Ramos (cell line): ENCODE data around the gene MACO1.
"Not testable (repeated sequence)": the region's sequence is repeated elsewhere in the genome, so short reads cannot be mapped to it uniquely, and the experiment has no call there.

Source experiments
- in situ Hi-C: fragments of 300-500 bp; cut with MboI; formaldehyde crosslinking; loops from one replicate; pipeline ENCODE4 v1.14.3; 2022; ENCODE audit warnings: low sequenced_read_pairs; ENCODE audit not compliant: unreplicated experiment

MACO1 gene

GRCh38 chr1:25419339-25419738 is 11.4 kb upstream of the MACO1 start:
- in situ Hi-C loops, result loop anchor here (25.0 kb wide), 2 partner anchors 93 to 393 kb away; partner anchors contain the start of genes MTFR1L and SELENON

DNA sequence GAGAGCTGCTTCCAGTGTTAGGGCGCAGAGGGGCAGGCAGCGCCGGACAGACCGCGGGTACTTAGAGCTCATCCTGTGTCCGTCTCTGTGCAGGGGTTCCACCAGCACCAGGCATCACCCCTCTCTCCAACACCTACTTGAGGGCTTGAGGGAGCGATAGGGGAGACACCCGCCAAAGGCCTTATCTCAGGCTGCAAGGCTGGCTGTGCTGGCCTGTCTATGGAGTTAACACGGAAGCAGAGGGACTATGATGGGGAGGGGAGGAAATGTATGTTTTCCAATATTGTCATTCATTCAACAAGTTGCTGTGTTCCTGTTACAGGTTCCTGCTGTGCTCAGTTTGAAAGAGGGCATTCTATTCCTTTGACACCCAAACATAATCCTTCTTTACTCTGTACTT is 10.0 kb upstream of the MACO1 start, which contains the start of gene RHCE:
RHCE (minus strand) TSS at position 111 of the 400 bp plus-strand sequence; CDS start at position 72, 39 bp downstream.
- in situ Hi-C loops, result loop anchor here (25.0 kb wide), 2 partner anchors 92 to 392 kb away; partner anchors contain the start of genes MTFR1L and SELENON

DNA sequence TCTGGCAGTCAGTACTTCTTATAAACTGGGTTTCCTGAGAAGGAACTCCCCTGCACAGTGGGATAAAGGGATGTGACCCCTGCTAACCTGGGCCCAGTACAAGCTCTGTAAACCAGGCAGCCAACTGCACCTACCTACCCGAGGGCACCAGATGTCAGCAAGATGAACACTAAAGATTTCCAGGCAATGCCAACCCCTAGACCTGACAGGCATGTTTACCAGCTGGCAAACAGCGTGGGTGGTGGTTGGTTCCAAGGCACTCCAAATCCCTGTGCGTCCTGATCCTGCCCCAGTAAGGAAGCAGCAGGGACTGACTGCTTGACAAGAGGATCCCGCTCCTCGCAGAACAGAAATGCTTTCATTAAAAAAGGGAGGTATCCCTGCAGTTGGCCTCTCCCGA is 7.5 kb upstream of the MACO1 start:
- in situ Hi-C loops, result loop anchor here (25.0 kb wide), 2 partner anchors 89 to 389 kb away; partner anchors contain the start of genes MTFR1L and SELENON

DNA sequence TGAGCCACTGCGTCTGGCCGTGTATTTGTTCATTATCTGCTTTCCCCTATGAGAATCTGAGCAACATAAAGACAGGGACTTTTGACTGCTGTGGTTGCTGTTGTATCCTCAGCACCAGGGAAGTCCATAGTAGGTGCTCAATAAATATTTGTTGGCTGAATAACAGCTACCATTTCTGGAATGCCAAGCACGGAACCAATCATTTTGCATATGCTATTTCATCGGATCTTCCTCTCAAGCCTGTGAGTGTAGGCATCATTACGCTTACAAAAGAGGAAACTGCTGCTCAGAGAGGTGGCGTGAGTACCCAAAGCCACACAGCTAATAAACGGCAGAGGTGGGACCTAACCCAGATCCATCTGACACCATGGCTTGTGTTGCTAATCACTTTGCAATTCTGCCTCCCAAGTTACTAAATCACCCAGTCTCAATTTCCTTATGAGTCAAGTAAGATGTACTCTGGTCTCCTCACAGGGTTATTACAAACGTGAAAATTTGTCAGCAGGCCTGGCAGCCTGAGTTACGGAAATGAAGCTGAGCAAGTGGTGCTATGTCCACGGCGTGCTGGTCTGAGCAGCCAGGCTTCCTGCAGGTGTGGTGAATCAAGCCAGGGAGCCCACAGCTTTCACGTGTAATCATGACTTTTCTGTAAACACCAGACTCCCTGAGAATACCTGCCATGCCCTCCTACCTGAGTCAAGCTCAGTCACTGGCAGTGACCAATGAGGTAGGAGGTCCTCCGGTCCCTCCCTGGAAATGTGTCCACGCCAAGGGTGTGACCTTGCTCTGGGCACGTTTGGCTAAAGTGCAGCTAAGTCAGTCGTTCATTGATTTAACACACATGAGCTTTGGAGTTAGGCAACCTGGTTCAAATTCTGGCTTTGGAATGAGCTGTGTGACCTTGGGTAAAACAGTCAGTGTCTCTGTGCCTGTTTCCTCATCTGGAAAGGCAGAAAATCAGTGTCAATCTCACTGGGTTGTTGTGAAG is 5.3 kb upstream of the MACO1 start:
- in situ Hi-C loops, result no loop called here

GRCh38 chr1:25427696-25428095 is 3.0 kb upstream of the MACO1 start:
- in situ Hi-C loops, result no loop called here

DNA sequence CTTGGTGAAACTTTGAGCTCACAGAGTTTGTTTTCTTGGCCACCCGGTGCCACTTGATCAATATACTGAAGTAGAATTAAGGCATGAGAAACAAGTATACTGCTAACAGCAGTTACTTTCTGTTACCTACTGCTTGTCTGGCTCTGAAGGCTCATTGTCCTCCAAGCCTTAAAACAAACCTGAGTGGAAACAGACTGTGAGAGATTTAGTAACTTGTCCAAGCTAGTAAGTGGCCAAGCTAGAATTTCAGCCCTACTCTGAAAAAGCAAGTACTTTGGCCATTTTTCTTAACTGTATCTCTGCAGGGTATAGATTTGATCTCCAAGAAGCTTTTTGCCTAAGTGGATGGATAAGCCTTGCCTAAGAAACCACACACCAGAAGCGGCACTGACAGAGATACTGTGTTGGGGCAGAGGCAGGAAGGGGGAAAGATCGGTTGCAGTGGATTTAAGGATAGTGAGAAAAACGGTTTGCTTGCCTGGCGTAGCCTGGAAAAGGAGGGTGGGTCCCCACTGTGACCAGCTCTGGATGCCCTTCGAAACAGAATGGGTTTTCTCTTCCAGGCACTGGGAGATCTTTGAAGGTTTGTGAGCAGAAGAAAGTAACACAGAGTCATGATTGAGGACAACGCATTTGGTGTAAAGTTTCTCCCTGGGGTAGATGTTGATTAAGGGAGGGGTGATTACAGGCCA is 2.1 kb upstream of the MACO1 start:
- in situ Hi-C loops, result no loop called here

- in situ Hi-C loops, result no loop called here
Observed at GRCh38 chr1:25430967-25431881, 527 bp downstream of the MACO1 start.

- in situ Hi-C loops, result no loop called here
Observed at GRCh38 chr1:25431955-25432719, 1.4 kb downstream of the MACO1 start.

DNA sequence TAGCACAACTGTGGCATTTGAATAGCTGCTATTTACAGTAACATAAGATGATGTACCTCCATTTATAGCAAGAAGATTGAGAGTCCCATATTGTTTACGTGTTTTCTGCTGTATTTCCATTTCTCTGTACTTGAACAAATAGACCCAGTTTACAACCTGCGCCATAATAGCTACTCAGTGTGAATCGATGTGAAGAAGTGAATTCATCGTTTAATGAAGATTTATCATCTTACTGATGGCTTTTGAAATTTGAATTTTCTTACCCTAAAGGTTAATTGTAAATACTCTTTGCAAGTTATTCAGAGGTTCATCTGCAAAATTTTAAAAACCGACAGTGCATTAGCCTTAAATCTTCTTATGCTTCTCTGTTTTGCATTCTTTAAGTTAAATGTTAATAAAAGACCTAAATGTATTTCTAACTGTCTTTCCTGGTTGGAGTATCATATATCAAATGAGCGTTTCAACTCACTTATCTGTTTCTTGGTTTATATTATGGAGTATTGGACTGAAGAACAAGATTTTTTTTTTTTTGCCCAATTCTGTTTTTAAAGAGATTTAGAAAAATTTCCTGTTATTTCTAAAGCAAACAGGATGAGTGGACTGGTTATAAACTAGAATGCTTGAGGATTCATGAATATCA is 2.2 kb downstream of the MACO1 start:
- in situ Hi-C loops, result no loop called here

GRCh38 chr1:25433389-25434186 is 2.9 kb downstream of the MACO1 start:
- in situ Hi-C loops, result no loop called here

DNA sequence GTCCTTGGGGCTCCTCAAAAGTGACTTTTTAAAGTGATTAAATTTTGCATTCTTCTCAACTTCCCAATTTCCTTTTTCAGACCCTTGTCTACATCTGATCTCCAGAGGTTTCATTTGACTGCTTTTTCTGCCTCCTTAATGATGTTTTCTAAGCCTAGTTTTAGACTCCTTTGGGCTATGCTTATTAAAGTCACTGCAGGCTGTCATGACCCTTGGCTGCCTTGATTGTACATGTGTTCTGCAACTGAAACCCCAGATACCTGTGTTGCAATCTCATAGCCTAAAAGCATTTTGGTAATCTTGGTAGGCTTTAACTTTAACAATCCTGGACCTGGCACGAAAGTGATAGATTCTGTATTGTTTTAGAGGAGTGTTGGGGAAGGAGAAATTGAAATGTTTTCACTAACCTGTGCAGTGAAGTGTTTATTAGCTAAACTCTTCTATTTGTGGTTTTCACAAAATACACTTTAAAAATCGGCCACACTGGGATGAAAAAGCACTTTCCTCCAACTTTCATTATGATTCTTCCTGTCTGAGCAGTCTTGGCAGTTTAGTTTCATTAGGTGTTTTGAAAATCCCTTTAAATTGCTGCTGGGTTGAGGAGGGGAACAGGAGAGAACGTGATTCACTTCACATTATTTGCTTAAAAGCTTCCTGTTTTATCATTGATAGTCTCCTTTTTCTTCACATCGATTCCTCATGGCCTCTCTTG is 4.9 kb downstream of the MACO1 start:
- in situ Hi-C loops, result no loop called here

GRCh38 chr1:25437672-25438071 is 7.0 kb downstream of the MACO1 start:
- in situ Hi-C loops, result no loop called here

DNA sequence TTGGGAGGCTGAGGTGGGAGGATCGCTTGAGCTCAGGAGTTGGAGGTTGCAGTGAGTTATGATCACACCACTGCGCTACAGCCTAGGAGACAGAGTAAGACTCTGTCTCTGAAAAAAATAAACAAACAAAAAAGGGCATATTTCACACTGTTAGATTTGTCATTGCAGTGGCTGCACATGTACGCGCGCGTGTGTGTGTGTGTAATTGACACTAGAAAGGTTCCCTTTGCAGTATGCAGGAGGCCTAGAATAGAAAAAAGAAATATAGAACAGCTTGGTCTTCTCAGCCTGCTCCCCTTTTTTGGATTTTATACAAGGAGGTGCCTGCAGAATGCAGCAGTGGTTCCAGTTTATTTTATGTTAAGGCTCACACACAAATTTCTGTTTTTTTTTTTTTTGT is 8.6 kb downstream of the MACO1 start:
- in situ Hi-C loops, result no loop called here

DNA sequence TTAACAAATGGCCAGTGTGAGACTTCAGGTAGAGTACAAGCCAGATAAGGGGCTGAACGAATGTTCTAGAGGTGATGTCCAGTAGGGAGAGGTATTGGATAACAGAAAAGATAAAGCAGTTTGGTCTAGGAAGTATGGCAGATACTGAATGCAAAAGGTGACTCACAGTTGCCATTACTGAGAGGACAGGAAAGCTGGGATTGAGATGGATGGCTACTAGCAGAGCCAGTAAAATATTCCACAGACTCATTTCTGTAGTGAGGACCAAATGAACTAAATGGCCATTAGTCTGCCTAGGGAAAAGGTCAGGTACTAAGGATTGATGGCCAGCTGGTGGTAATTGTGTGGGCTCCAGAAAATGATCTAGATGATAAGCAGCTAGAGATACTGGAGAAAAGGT is 11.5 kb downstream of the MACO1 start:
- in situ Hi-C loops, result no loop called here

- in situ Hi-C loops, result no loop called here
Observed at GRCh38 chr1:25443030-25443699, 12.5 kb downstream of the MACO1 start.

DNA sequence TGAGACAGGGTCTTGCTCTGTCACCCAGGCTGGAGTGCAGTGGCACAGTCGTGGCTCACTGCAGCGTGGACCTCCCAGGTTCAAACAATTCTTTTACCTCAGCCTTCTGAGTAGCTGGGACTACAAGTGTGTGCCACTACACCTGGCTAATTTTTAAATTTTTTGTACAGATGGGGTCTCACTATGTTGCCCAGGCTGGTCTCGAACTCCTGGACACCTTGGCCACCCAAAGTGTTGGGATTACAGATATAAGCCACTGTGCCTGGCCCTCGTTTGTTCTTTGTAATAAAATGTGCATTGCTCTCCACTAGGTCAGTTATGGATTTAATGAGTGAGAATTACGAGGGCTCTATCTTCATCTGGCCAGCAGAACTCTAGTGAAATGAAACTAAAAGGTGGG is 13.9 kb downstream of the MACO1 start:
- in situ Hi-C loops, result not testable (repeated sequence)

DNA sequence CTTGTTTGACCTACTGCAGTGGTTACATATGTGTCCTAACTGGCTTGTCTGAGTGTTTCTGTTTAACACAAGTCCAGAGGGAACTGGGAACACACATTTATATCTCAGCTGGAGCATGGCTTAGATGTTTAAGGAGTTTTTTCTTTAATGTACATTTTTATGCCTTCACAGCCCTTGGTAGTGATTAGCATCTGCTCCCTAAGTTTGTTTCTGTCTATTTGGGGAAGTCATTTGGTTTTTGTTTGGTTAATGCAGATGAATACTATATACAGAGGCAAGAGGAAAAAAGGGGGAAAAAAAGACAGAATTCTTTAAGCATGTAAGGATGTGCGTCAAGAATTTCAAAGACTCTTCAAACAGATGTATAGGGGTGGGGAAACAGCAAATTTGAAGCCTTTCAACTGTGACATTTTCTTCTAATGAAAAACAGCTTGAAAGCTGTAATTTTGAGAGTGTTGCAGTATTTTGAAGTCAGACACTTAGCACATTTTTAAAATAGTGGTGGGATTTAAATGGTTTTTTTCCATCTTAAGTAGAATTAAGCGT is 15.4 kb downstream of the MACO1 start:
- in situ Hi-C loops, result no loop called here
